H9 (cell line): Measurements from ENCODE around the gene VEGFA. TPM values are rescaled to one million over a fixed set of nuclear protein-coding genes. Genes with fewer than 3 reads are reported as not detected.

Experiments
- DNase-seq: peaks from one replicate; pipeline ENCODE4 v3.0.0-alpha.2; 2017
- H2AFZ ChIP-seq: one replicate; pipeline ENCODE4 v1.6.1; 2013; ENCODE audit warnings: mild to moderate bottlenecking, low read length, control low read depth, moderate library complexity
- H2AK5ac ChIP-seq: 2 replicates; pipeline ENCODE4 v1.6.1; 2013; ENCODE audit warnings: low read length, control low read depth, mixed read lengths; ENCODE audit not compliant: insufficient read length
- H2BK120ac ChIP-seq: one replicate; pipeline ENCODE4 v1.6.1; 2013; ENCODE audit warnings: low read depth, mild to moderate bottlenecking, low read length, control low read depth, inconsistent platforms; ENCODE audit not compliant: poor library complexity, severe bottlenecking
- H2BK12ac ChIP-seq: 2 replicates; pipeline ENCODE4 v1.6.1; 2013; ENCODE audit warnings: low read length, control low read depth, mixed read lengths, low read depth; ENCODE audit not compliant: insufficient read length
- H2BK15ac ChIP-seq: 2 replicates; pipeline ENCODE4 v1.6.1; 2013; ENCODE audit warnings: low read depth, low read length, control low read depth
- H2BK20ac ChIP-seq: one replicate; pipeline ENCODE4 v1.6.1; 2013; ENCODE audit warnings: low read depth, mild to moderate bottlenecking, low read length, control low read depth, inconsistent platforms; ENCODE audit not compliant: poor library complexity, severe bottlenecking
- H2BK5ac ChIP-seq: 2 replicates; pipeline ENCODE4 v1.6.1; 2013; ENCODE audit warnings: low read length, control low read depth, mixed read lengths; ENCODE audit not compliant: insufficient read length
- H3K14ac ChIP-seq: 2 replicates; pipeline ENCODE4 v1.6.1; 2013; ENCODE audit warnings: low read length, control low read depth; ENCODE audit not compliant: insufficient read depth
- H3K18ac ChIP-seq: 2 replicates; pipeline ENCODE4 v1.6.1; 2013; ENCODE audit warnings: low read depth, mild to moderate bottlenecking, mixed read lengths, low read length, control low read depth; ENCODE audit not compliant: insufficient read length
- H3K23ac ChIP-seq: 2 replicates; pipeline ENCODE4 v1.6.1; 2013; ENCODE audit warnings: low read length, control low read depth, mixed read lengths, low read depth; ENCODE audit not compliant: insufficient read length
- H3K23me2 ChIP-seq: 2 replicates; pipeline ENCODE4 v1.6.1; 2013; ENCODE audit warnings: low read depth, mild to moderate bottlenecking, mixed read lengths, low read length, control low read depth; ENCODE audit not compliant: insufficient read length, poor library complexity, severe bottlenecking
- H3K27ac ChIP-seq: 2 replicates; pipeline ENCODE4 v1.5.1; 2013; ENCODE audit warnings: low read length, control low read depth, mixed read lengths, low read depth; ENCODE audit not compliant: insufficient read length
- H3K27me3 ChIP-seq: 2 replicates; pipeline ENCODE4 v1.6.1; 2013; ENCODE audit warnings: low read length, control low read depth, inconsistent platforms; ENCODE audit not compliant: insufficient read depth
- H3K4ac ChIP-seq: 2 replicates; pipeline ENCODE4 v1.6.1; 2013; ENCODE audit warnings: low read depth, mild to moderate bottlenecking, control low read depth, inconsistent platforms, low read length, moderate library complexity
- H3K4me1 ChIP-seq: 2 replicates; pipeline ENCODE4 v1.6.1; 2013; ENCODE audit warnings: low read length, control low read depth, inconsistent platforms; ENCODE audit not compliant: insufficient read depth
- H3K4me2 ChIP-seq: 2 replicates; pipeline ENCODE4 v1.6.1; 2013; ENCODE audit warnings: low read length, control low read depth, mixed read lengths; ENCODE audit not compliant: insufficient read length, insufficient read depth
- H3K56ac ChIP-seq: 2 replicates; pipeline ENCODE4 v1.6.1; 2013; ENCODE audit warnings: low read depth, mild to moderate bottlenecking, mixed read lengths, low read length, control low read depth; ENCODE audit not compliant: insufficient read length
- H3K79me1 ChIP-seq: 2 replicates; pipeline ENCODE4 v1.6.1; 2013; ENCODE audit warnings: low read depth, mild to moderate bottlenecking, moderate library complexity, low read length, control low read depth, inconsistent platforms; ENCODE audit not compliant: insufficient read depth, poor library complexity, severe bottlenecking
- H3K79me2 ChIP-seq: 2 replicates; pipeline ENCODE4 v1.6.1; 2013; ENCODE audit warnings: low read length, control low read depth, inconsistent platforms; ENCODE audit not compliant: insufficient read depth
- H3K9ac ChIP-seq: 2 replicates; pipeline ENCODE4 v1.6.1; 2013; ENCODE audit warnings: low read length, control low read depth, mixed read lengths; ENCODE audit not compliant: insufficient read length; ENCODE audit errors: extremely low read depth
- H3K9me3 ChIP-seq: one replicate; pipeline ENCODE4 v1.6.1; 2013; ENCODE audit warnings: low read depth, low read length, inconsistent platforms; ENCODE audit not compliant: control insufficient read depth
- H3T11ph ChIP-seq: one replicate; pipeline ENCODE4 v1.6.1; 2013; ENCODE audit warnings: mild to moderate bottlenecking, low read length, control low read depth, inconsistent platforms
- H4K20me1 ChIP-seq: one replicate; pipeline ENCODE4 v1.6.1; 2013; ENCODE audit not compliant: control insufficient read depth, insufficient read length, insufficient read depth
- H4K5ac ChIP-seq: 2 replicates; pipeline ENCODE4 v1.6.1; 2013; ENCODE audit warnings: low read depth, mild to moderate bottlenecking, mixed read lengths, low read length, control low read depth; ENCODE audit not compliant: insufficient read length
- H4K8ac ChIP-seq: replicated peaks from 2 replicates; pipeline ENCODE4 v1.6.1; 2013; ENCODE audit warnings: low read length, control low read depth, mixed read lengths, low read depth; ENCODE audit not compliant: insufficient read length
- H4K91ac ChIP-seq: 2 replicates; pipeline ENCODE4 v1.6.1; 2013; ENCODE audit warnings: low read depth, mild to moderate bottlenecking, moderate library complexity, mixed read lengths, low read length, control low read depth; ENCODE audit not compliant: insufficient read length
- H3K27ac Mint-ChIP-seq, 3 experiments: 2 replicates in 2 of 3; 3 replicates in 1 of 3; pipeline ENCODE4 v1.8.0; 2020 to 2021; ENCODE audit warnings: mixed read lengths in 3 of 3, mild to moderate bottlenecking in 1 of 3, moderate library complexity in 1 of 3
- H3K27me3 Mint-ChIP-seq: 2 replicates; pipeline ENCODE4 v1.8.0; 2021; ENCODE audit warnings: low read depth, mild to moderate bottlenecking, moderate library complexity, mixed read lengths
- H3K36me3 Mint-ChIP-seq, 3 experiments: 2 replicates in 2 of 3; 3 replicates in 1 of 3; pipeline ENCODE4 v1.8.0; 2020 to 2021; ENCODE audit warnings: low read depth in 3 of 3, mixed read lengths in 3 of 3; ENCODE audit not compliant: insufficient read depth in 1 of 3
- H3K4me1 Mint-ChIP-seq, 2 experiments: 2 replicates each; pipeline ENCODE4 v1.8.0; 2020; ENCODE audit warnings: mixed read lengths in 2 of 2
- H3K4me3 Mint-ChIP-seq, 2 experiments: 2 replicates in 1 of 2; 3 replicates in 1 of 2; pipeline ENCODE4 v1.8.0; 2020 to 2021; ENCODE audit warnings: mild to moderate bottlenecking in 2 of 2, mixed read lengths in 2 of 2, moderate library complexity in 1 of 2
- H3K9me3 Mint-ChIP-seq, 2 experiments: 2 replicates in 1 of 2; 3 replicates in 1 of 2; pipeline ENCODE4 v1.8.0; 2020; ENCODE audit warnings: mild to moderate bottlenecking in 2 of 2, mixed read lengths in 2 of 2, moderate library complexity in 1 of 2
- CTCF ChIP-seq: fragments of 200-600 bp; sonication (generic); conservative IDR thresholded peaks from 3 replicates; pipeline ENCODE4 v1.8.0; 2021; ENCODE audit warnings: antibody characterized with exemption, mild to moderate bottlenecking
- total RNA-seq: library from RNA; stranded (reverse); gene quantifications from 2 replicates; pipeline ENCODE4 v1.2.1, GENCODE V29; 2021

The VEGFA gene
- total RNA-seq, 1 experiment from 2014 or later = 47.9 TPM

- no peaks in the 10 kb centered on the region for H3K27me3 ChIP-seq
- H3K4me1 ChIP-seq = no peaks in the 10 kb centered on the region
- H4K8ac ChIP-seq = no peak overlapping the region
These were observed 39.4 kb upstream of the VEGFA start for GRCh38 chr6:43730634-43731033.

More at GRCh38 chr6:43730634-43731033, 39.4 kb upstream of the VEGFA start:
- Histone ChIP-seq H2BK15ac (no peak overlapping the region), H3K56ac (no peak overlapping the region), H4K20me1 (no peaks in the 10 kb centered on the region), H3K4ac (no peak overlapping the region), H3K79me1 (no peaks in the 10 kb centered on the region), H3K4me2 (no peak overlapping the region), H2BK12ac (no peak overlapping the region), H3K23me2 (no peaks in the 10 kb centered on the region), H2BK120ac (no peak overlapping the region), H4K91ac (no peak overlapping the region), H2BK20ac (no peak overlapping the region), H2BK5ac (no peak overlapping the region), H2AK5ac (no peak overlapping the region), H3K14ac (no peak overlapping the region), H3K27ac (no peak overlapping the region), H4K5ac (no peak overlapping the region), H3K9ac (no peak overlapping the region), H3K79me2 (no peaks in the 10 kb centered on the region), H3T11ph (no peak overlapping the region), H3K18ac (no peak overlapping the region), H3K23ac (no peak overlapping the region), H2AFZ (no peak overlapping the region), H3K9me3 (no peaks in the 10 kb centered on the region)
- Mint-ChIP-seq H3K9me3 (peaks cover 14 to 15% of the 10 kb centered on the region in 2 experiments), H3K36me3 (peaks cover 0 to 12% (median 0%) of the 10 kb centered on the region in 3 experiments; a peak in 4 of 7 replicates), H3K27ac (no peak overlapping the region), H3K4me3 (no peak overlapping the region), H3K4me1 (peaks cover 2 to 7% of the 10 kb centered on the region in 2 experiments; a peak in 3 of 4 replicates), H3K27me3 (peaks cover 3% of the 10 kb centered on the region)
- DNase-seq = no peak
- TF ChIP-seq CTCF = no peak
